ENCODE results near the gene TENT5C.

GRCh38 chr1:117586747-117587498 is 18.9 kb upstream of the TENT5C start:
- TF ChIP-seq CTCF (optimal IDR thresholded peaks at IDR 0.05 in 1 of 3, IDR thresholded peaks at IDR 0.05 in 1 of 3, conservative IDR thresholded peaks at IDR 0.05 in 1 of 3; ENCODE audit: extremely low read depth in 1 of 3, insufficient read depth in 2 of 3, low read length in 3 of 3): no peak
- no peak for TF ChIP-seq EZH2 (IDR thresholded peaks at IDR 0.05; ENCODE audit: low read length)
